Natural killer cell (primary cell): ENCODE measurements around the gene BICDL1. TPM values are rescaled to one million over a fixed set of nuclear protein-coding genes. Genes with fewer than 3 reads are reported as not detected.

ENCODE experiments used
- ATAC-seq, 3 donors: fragments of 150-1000 bp in 2 of 3; fragments of 200-7000 bp in 1 of 3; cut with Tn5 transposase; 1 replicate in 1 of 3; 2 replicates in 2 of 3; pipeline ENCODE4 v1.10.0; 2021; ENCODE audit warnings: mild to moderate bottlenecking in 2 of 3, moderate library complexity in 2 of 3
- DNase-seq, 2 donors: peaks; one replicate each; pipeline versions ENCODE4 v3.0.0 to v3.0.0-alpha.2; 2013 to 2021; ENCODE audit warnings: mixed read lengths in 1 of 2
- H3K27ac ChIP-seq: one replicate; pipeline ENCODE4 v1.5.1; 2013; ENCODE audit warnings: mild to moderate bottlenecking, low read length
- H3K27me3 ChIP-seq: one replicate; pipeline ENCODE4 v1.6.1; 2013; ENCODE audit warnings: low read length; ENCODE audit not compliant: control insufficient read depth, insufficient read depth
- H3K36me3 ChIP-seq: one replicate; pipeline ENCODE4 v1.6.1; 2013; ENCODE audit warnings: low read length; ENCODE audit not compliant: control insufficient read depth, insufficient read depth
- H3K4me1 ChIP-seq: one replicate; pipeline ENCODE4 v1.6.1; 2013; ENCODE audit warnings: low read length; ENCODE audit not compliant: control insufficient read depth, insufficient read depth
- H3K4me3 ChIP-seq: one replicate; pipeline ENCODE4 v1.5.1; 2013; ENCODE audit warnings: low read length
- H3K9me3 ChIP-seq: one replicate; pipeline ENCODE4 v1.6.1; 2013; ENCODE audit warnings: low read length; ENCODE audit not compliant: control insufficient read depth, insufficient read depth
- H3K27ac Mint-ChIP-seq, 2 donors: one replicate each; pipeline ENCODE4 v1.8.0; 2022; ENCODE audit warnings: mild to moderate bottlenecking in 2 of 2, mixed read lengths in 2 of 2, moderate library complexity in 1 of 2
- H3K27me3 Mint-ChIP-seq, 2 donors: one replicate each; pipeline ENCODE4 v1.8.0; 2022; ENCODE audit warnings: low read depth in 2 of 2, mixed read lengths in 2 of 2
- H3K36me3 Mint-ChIP-seq: one replicate; pipeline ENCODE4 v1.8.0; 2022; ENCODE audit warnings: mixed read lengths
- H3K4me1 Mint-ChIP-seq, 2 donors: one replicate each; pipeline ENCODE4 v1.8.0; 2022; ENCODE audit warnings: mixed read lengths in 2 of 2
- H3K4me3 Mint-ChIP-seq: one replicate; pipeline ENCODE4 v1.8.0; 2022; ENCODE audit warnings: mild to moderate bottlenecking, moderate library complexity, mixed read lengths
- H3K9me3 Mint-ChIP-seq, 2 donors: one replicate each; pipeline ENCODE4 v1.8.0; 2022; ENCODE audit warnings: mixed read lengths in 2 of 2
- CTCF ChIP-seq: fragments of 200-600 bp; IDR thresholded peaks from one replicate; pipeline ENCODE4 v1.8.0; 2022; ENCODE audit warnings: antibody characterized with exemption
- WGBS: methylation state at CpG from one replicate; pipeline ENCODE4 v1.1.7; 2013; ENCODE audit warnings: missing lambda C conversion rate; ENCODE audit not compliant: insufficient coverage; 5-methylcytosine and 5-hydroxymethylcytosine counted together
- intact Hi-C: fragments of 100-400 bp; cut with micrococcal nuclease; formaldehyde crosslinking; loops from one replicate; pipeline ENCODE4 v1.14.2; 2022
- total RNA-seq, 4 donors: library from RNA; stranded (reverse); fragments of 120-200 nt in 1 of 4; gene quantifications; one replicate each; pipeline versions ENCODE4 v1.2.3 to v1.2.4, GENCODE V29; 2013 to 2022

BICDL1 gene
- total RNA-seq, 3 donors from 2014 or later (not counting 1 experiment from before 2014, with no cell fraction given), result 29.3 to 37.1 (median 34.3) TPM

- Mint-ChIP-seq H3K9me3 (peaks cover 2 to 3% of the 10 kb centered on the region in 2 donors), H3K36me3 (no peaks in the 10 kb centered on the region), H3K4me3 (no peak overlapping the region), H3K4me1 (peaks cover 17 to 21% of the 10 kb centered on the region in 2 donors), H3K27ac (no peak overlapping the region), H3K27me3 (no peaks in the 10 kb centered on the region)
- Histone ChIP-seq H3K9me3 (peaks cover 4% of the 10 kb centered on the region), H3K27ac (no peak overlapping the region), H3K36me3 (no peaks in the 10 kb centered on the region), H3K27me3 (no peaks in the 10 kb centered on the region), H3K4me3 (no peak overlapping the region), H3K4me1 (peaks cover 14% of the 10 kb centered on the region)
- intact Hi-C loops, result no loop called here
- DNase-seq (no peak), ATAC-seq (no peak)
- TF ChIP-seq CTCF, result no peak
Measured at GRCh38 chr12:120019197-120019596, 30.2 kb downstream of the BICDL1 start.

GRCh38 chr12:120019938-120020337 lies 30.9 kb downstream of the BICDL1 start:
- TF ChIP-seq CTCF, result no peak
- peaks cover 12 to 17% of the 10 kb centered on the region in 2 donors for H3K4me1 Mint-ChIP-seq
- no peak for ATAC-seq
- H3K9me3 Mint-ChIP-seq, result peaks cover 2 to 3% of the 10 kb centered on the region in 2 donors
- 93% methylated on average over 5 of the region's 5 CpGs for WGBS
- Histone ChIP-seq H3K9me3 (peaks cover 4% of the 10 kb centered on the region), H3K4me1 (peaks cover 6% of the 10 kb centered on the region), H3K4me3 (no peak overlapping the region), H3K27me3 (no peaks in the 10 kb centered on the region), H3K36me3 (no peaks in the 10 kb centered on the region), H3K27ac (no peak overlapping the region)
- H3K27ac Mint-ChIP-seq, result no peak overlapping the region
- H3K4me3 Mint-ChIP-seq, result no peak overlapping the region
- no peak for DNase-seq
- no peaks in the 10 kb centered on the region for H3K36me3 Mint-ChIP-seq
- intact Hi-C loops, result no loop called here
- no peaks in the 10 kb centered on the region for H3K27me3 Mint-ChIP-seq

GRCh38 chr12:120024193-120024592 lies 35.2 kb downstream of the BICDL1 start:
- H3K27me3 ChIP-seq, result no peaks in the 10 kb centered on the region
- Mint-ChIP-seq H3K36me3 (no peaks in the 10 kb centered on the region), H3K27ac (no peak overlapping the region), H3K4me3 (no peak overlapping the region), H3K4me1 (peaks cover 0 to 18% of the 10 kb centered on the region in 2 donors), H3K9me3 (peaks cover 2 to 3% of the 10 kb centered on the region in 2 donors), H3K27me3 (no peaks in the 10 kb centered on the region)
- no peak for DNase-seq
- WGBS, result 100% methylated on average over 1 of the region's 2 CpGs
- H3K9me3 ChIP-seq, result peaks cover 4% of the 10 kb centered on the region
- no peak for ATAC-seq
- H3K4me3 ChIP-seq, result no peak overlapping the region
- intact Hi-C loops, result no loop called here
- peaks cover 3% of the 10 kb centered on the region for H3K4me1 ChIP-seq
- no peaks in the 10 kb centered on the region for H3K36me3 ChIP-seq
- no peak for TF ChIP-seq CTCF
- no peak overlapping the region for H3K27ac ChIP-seq

GRCh38 chr12:120025640-120026039 lies 36.6 kb downstream of the BICDL1 start:
- H3K4me3 ChIP-seq, result no peak overlapping the region
- H3K36me3 Mint-ChIP-seq, result no peaks in the 10 kb centered on the region
- H3K27me3 ChIP-seq, result no peaks in the 10 kb centered on the region
- no peak overlapping the region for H3K27ac ChIP-seq
- H3K27me3 Mint-ChIP-seq, result no peaks in the 10 kb centered on the region
- ATAC-seq (no peak), DNase-seq (no peak)
- intact Hi-C loops, result no loop called here
- H3K27ac Mint-ChIP-seq, result no peak overlapping the region
- peaks cover 0 to 18% of the 10 kb centered on the region in 2 donors for H3K4me1 Mint-ChIP-seq
- no peak overlapping the region for H3K4me3 Mint-ChIP-seq
- H3K9me3 Mint-ChIP-seq, result peaks cover 2 to 3% of the 10 kb centered on the region in 2 donors
- no peak for TF ChIP-seq CTCF
- WGBS, result 100% methylated on average over 2 of the region's 2 CpGs
- peaks cover 3% of the 10 kb centered on the region for H3K4me1 ChIP-seq
- no peaks in the 10 kb centered on the region for H3K36me3 ChIP-seq
- peaks cover 4% of the 10 kb centered on the region for H3K9me3 ChIP-seq
